HCT116 (cell line): ENCODE data around the gene UBE2H. TPM values are rescaled to one million over a fixed set of nuclear protein-coding genes. Genes with fewer than 3 reads are reported as not detected.

Source experiments
- ATAC-seq: fragments of 200-7000 bp; cut with Tn5 transposase; 2 replicates; pipeline ENCODE4 v1.9.1; 2020; ENCODE audit warnings: mild to moderate bottlenecking, moderate library complexity
- BruUV-seq: library from RNA; stranded (reverse); fragments of 400-500 nt; replicated peaks from 2 replicates; lab custom pipeline; 2021; lab: Mats Ljungman, UMichigan
- CTCF ChIA-PET: fragments of 300-600 bp; sonication (Branson Sonifier 250); formaldehyde crosslinking; loops from one replicate; lab custom pipeline; 2021; ENCODE audit warnings: antibody characterized with exemption; lab: Charles Lee
- POLR2A ChIA-PET: fragments of 300-600, 350-600 bp; sonication (Branson Sonifier 250); formaldehyde crosslinking; loops from one replicate; lab custom pipeline; 2021; ENCODE audit warnings: antibody characterized with exemption; lab: Charles Lee
- RAD21 ChIA-PET, 2 experiments: fragments of 300-600 bp; sonication (Branson Sonifier 250); formaldehyde crosslinking; loops; one replicate each; lab custom pipeline; 2023; ENCODE audit warnings: low total read pairs in 2 of 2; ENCODE audit not compliant: uncharacterized antibody in 2 of 2, unreplicated experiment in 2 of 2, low non-redundant PET in 1 of 2; lab: Charles Lee
- DNase-seq: peaks from one replicate; pipeline ENCODE4 v3.0.0-alpha.2; 2010; ENCODE audit warnings: low read depth, low spot score
- H2AFZ ChIP-seq: fragments of 200-600 bp; shearing (Covaris generic), sonication (generic); 2 replicates; pipeline ENCODE4 v1.6.1; 2017; ENCODE audit warnings: low read depth, mixed run types, mixed read lengths, antibody characterized with exemption, low read length; ENCODE audit not compliant: poor library complexity, severe bottlenecking
- H3K27ac ChIP-seq: 2 replicates; pipeline ENCODE4 v1.5.1; 2012; ENCODE audit warnings: low read depth, low read length
- H3K27me3 ChIP-seq: fragments of 200-600 bp; sonication (generic); 2 replicates; pipeline ENCODE4 v1.6.1; 2016; ENCODE audit warnings: mixed run types, low read length, mixed read lengths; ENCODE audit not compliant: insufficient read depth
- H3K36me3 ChIP-seq, 2 experiments: fragments of 200-500 bp in 1 of 2; fragments of 200-600 bp in 1 of 2; sonication (Bioruptor generic) in 1 of 2; sonication (generic) in 1 of 2; 2 replicates each; pipeline versions ENCODE4 v1.5.1 to v1.6.1; 2014 to 2016; ENCODE audit warnings: low read length in 2 of 2, inconsistent platforms in 1 of 2, mixed read lengths in 1 of 2, mixed run types in 1 of 2; ENCODE audit not compliant: insufficient read depth in 2 of 2, control insufficient read depth in 1 of 2
- H3K4me1 ChIP-seq, 2 experiments: fragments of 200-600 bp in 1 of 2; sonication (generic) in 1 of 2; 2 replicates each; pipeline versions ENCODE4 v1.5.1 to v1.6.1; 2012 to 2017; ENCODE audit warnings: low read length in 2 of 2, inconsistent platforms in 1 of 2, mild to moderate bottlenecking in 1 of 2, mixed read lengths in 1 of 2, mixed run types in 1 of 2, moderate library complexity in 1 of 2; ENCODE audit not compliant: insufficient read depth in 2 of 2, control insufficient read depth in 1 of 2
- H3K4me2 ChIP-seq: fragments of 200-600 bp; sonication (generic); 2 replicates; pipeline ENCODE4 v1.6.1; 2017; ENCODE audit warnings: mixed run types, low read length, mixed read lengths
- H3K4me3 ChIP-seq, 2 experiments: fragments of 200-600 bp in 1 of 2; sonication (generic) in 1 of 2; replicated peaks in 1 of 2; 2 replicates each; pipeline ENCODE4 v1.5.1; 2011 to 2016; ENCODE audit warnings: low read length in 2 of 2, control low read depth in 1 of 2, low read depth in 1 of 2, mild to moderate bottlenecking in 1 of 2, mixed read lengths in 1 of 2, mixed run types in 1 of 2
- H3K79me2 ChIP-seq: fragments of 200-600 bp; sonication (generic); 2 replicates; pipeline ENCODE4 v1.6.1; 2017; ENCODE audit warnings: mild to moderate bottlenecking, mixed run types, low read length, moderate library complexity, mixed read lengths; ENCODE audit not compliant: insufficient read depth
- H3K9ac ChIP-seq: fragments of 200-600 bp; sonication (generic); 2 replicates; pipeline ENCODE4 v1.6.1; 2016; ENCODE audit warnings: low read length, mixed read lengths
- H3K9me2 ChIP-seq: fragments of 200-600 bp; sonication (generic), shearing (Covaris generic); 2 replicates; pipeline ENCODE4 v1.6.1; 2017; ENCODE audit warnings: mixed run types, mild to moderate bottlenecking, moderate library complexity; ENCODE audit not compliant: insufficient read depth
- H3K9me3 ChIP-seq, 2 experiments: fragments of 200-500 bp in 1 of 2; fragments of 200-600 bp in 1 of 2; sonication (Bioruptor generic) in 1 of 2; sonication (generic) in 1 of 2; 2 replicates each; pipeline ENCODE4 v1.6.1; 2014 to 2017; ENCODE audit warnings: low read length in 2 of 2, mixed read lengths in 2 of 2, inconsistent platforms in 1 of 2, low read depth in 1 of 2, mild to moderate bottlenecking in 1 of 2, mixed run types in 1 of 2, moderate library complexity in 1 of 2; ENCODE audit not compliant: control insufficient read depth in 1 of 2, insufficient read depth in 1 of 2
- H4K20me1 ChIP-seq: fragments of 200-600 bp; sonication (generic), shearing (Covaris generic); 2 replicates; pipeline ENCODE4 v1.6.1; 2017; ENCODE audit warnings: mixed run types, mild to moderate bottlenecking, moderate library complexity; ENCODE audit not compliant: insufficient read depth
- CEBPB ChIP-seq: IDR thresholded peaks from 2 replicates; pipeline ENCODE4 v1.6.1; 2012; ENCODE audit warnings: low read depth
- EGR1 ChIP-seq: IDR thresholded peaks from 2 replicates; pipeline ENCODE4 v1.6.1; 2012; ENCODE audit warnings: low read depth
- ELF1 ChIP-seq: IDR thresholded peaks from 2 replicates; pipeline ENCODE4 v1.6.1; 2012; ENCODE audit warnings: low read depth, borderline replicate concordance
- FOSL1 ChIP-seq: IDR thresholded peaks from 2 replicates; pipeline ENCODE4 v1.6.1; 2012; ENCODE audit warnings: low read depth
- JUND ChIP-seq: IDR thresholded peaks from 2 replicates; pipeline ENCODE4 v1.6.1; 2012
- POLR2A ChIP-seq: IDR thresholded peaks from 2 replicates; pipeline ENCODE4 v1.7.0; 2011; ENCODE audit warnings: borderline replicate concordance; ENCODE audit not compliant: insufficient read depth, insufficient read length; ENCODE audit errors: extremely low read depth
- POLR2AphosphoS5 ChIP-seq: IDR thresholded peaks from 2 replicates; pipeline ENCODE4 v1.6.1; 2011; ENCODE audit warnings: mild to moderate bottlenecking, low read depth, low read length, moderate library complexity
- RAD21 ChIP-seq: IDR thresholded peaks from 2 replicates; pipeline ENCODE4 v1.6.1; 2012; ENCODE audit warnings: low read depth, mild to moderate bottlenecking
- SP1 ChIP-seq: IDR thresholded peaks from 2 replicates; pipeline ENCODE4 v1.6.1; 2012; ENCODE audit warnings: low read depth
- SRF ChIP-seq: IDR thresholded peaks from 2 replicates; pipeline ENCODE4 v1.6.1; 2012; ENCODE audit warnings: low read depth
- TCF7L2 ChIP-seq: IDR thresholded peaks from 2 replicates; pipeline ENCODE4 v1.7.0; 2011; ENCODE audit warnings: borderline replicate concordance, inconsistent platforms; ENCODE audit not compliant: insufficient read depth, insufficient read length; ENCODE audit errors: extremely low read depth
- YY1 ChIP-seq: IDR thresholded peaks from 2 replicates; pipeline ENCODE4 v1.6.1; 2011; ENCODE audit warnings: low read length, low read depth, moderate library complexity, mild to moderate bottlenecking; ENCODE audit not compliant: insufficient replicate concordance; ENCODE audit errors: extremely low read depth
- intact Hi-C: fragments of 100-400 bp; cut with micrococcal nuclease; formaldehyde crosslinking; loops from 2 replicates; pipeline ENCODE4 v1.10.0; 2022
- total RNA-seq: library from RNA; stranded (reverse); gene quantifications from one replicate; pipeline ENCODE4 v1.2.1, GENCODE V29; 2021; ENCODE audit not compliant: unreplicated experiment
- TF ChIP-seq, protein P1 (sequence below), 3 experiments: fragments of 200-600 bp in 1 of 3; sonication (generic) in 1 of 3; IDR thresholded peaks in 2 of 3; conservative IDR thresholded peaks in 1 of 3; 2 replicates each; pipeline ENCODE4 v1.5.1; 2012 to 2017; ENCODE audit warnings: low read depth in 2 of 3, low read length in 2 of 3, antibody characterized with exemption in 1 of 3, borderline replicate concordance in 1 of 3, control low read depth in 1 of 3, mild to moderate bottlenecking in 1 of 3, mixed read lengths in 1 of 3, mixed run types in 1 of 3, moderate library complexity in 1 of 3; ENCODE audit not compliant: insufficient read depth in 1 of 3

Gene UBE2H
- total RNA-seq, 1 experiment from 2014 or later = 117 TPM

DNA sequence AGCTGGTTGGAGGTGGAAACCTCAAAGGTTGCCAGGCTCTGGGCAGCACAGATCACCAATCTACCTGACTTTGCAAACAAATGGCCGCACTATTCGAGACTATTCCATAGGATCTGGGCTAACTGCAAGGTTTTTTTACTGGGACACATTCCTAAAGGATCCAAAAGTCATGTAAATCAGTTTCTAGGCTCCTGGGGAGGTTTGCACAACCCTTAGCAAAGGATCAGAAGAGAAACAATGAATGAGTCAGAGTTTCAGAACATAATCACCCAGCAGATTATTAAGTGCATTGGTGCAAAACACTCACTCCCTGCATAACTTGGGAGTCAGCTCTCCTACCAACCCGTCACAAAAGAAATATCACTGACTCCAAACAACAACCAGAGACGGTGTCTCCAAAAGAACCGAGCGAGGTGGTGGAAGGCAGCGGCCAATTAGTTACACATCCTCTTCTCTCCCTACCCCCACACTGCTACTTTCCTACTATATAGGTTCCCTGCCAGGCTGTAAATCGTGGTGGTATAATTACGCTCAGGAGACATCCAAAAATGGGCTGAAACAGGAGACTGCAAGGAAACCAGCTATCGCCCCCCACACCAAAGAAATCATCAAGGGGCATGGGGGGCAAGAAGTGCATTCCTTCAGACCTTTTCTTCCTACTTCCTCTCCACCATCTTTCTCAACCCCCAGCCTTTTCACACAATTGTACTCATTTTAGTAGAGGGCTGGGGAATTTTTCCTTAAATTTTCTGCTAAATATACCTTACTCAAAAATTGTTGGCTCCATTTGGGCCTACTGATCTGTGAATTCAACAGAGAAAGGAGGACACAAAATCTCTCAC, 3.2 kb downstream of the UBE2H start:
- H3K27ac ChIP-seq = peak overlapping the region; percentile 81
- peak; percentile 32 for ATAC-seq
- TSS peak; percentile 89 for BruUV-seq
- peak overlapping the region; percentile 77 to 87 for H3K4me3 ChIP-seq
- peaks cover 12% of the 10 kb centered on the region for H4K20me1 ChIP-seq
- ChIA-PET POLR2A (interaction anchor here (0.6 to 1.7 kb wide), 6 partner anchors 9 to 173 kb away, joined by 3 to 12 read pairs (median 4); no protein-coding TSS in a partner anchor), CTCF (interaction anchor here (0.7 to 1.9 kb wide), 3 partner anchors 60 to 125 kb away, joined by 3 to 8 read pairs (median 4); no protein-coding TSS in a partner anchor), RAD21 (no interaction called here)
- DNase-seq = peak; percentile 40
- no peaks in the 10 kb centered on the region for H3K9me3 ChIP-seq
- H3K9me2 ChIP-seq = no peaks in the 10 kb centered on the region
- TF ChIP-seq ELF1 = no peak
- TF ChIP-seq CEBPB = peak; percentile 10; the same call in 1 of the 2 replicates
- H3K79me2 ChIP-seq = peaks cover 82% of the 10 kb centered on the region
- peaks cover 3 to 6% of the 10 kb centered on the region in 2 experiments; a peak in 2 of 4 replicates for H3K36me3 ChIP-seq
- peak overlapping the region; percentile 88 for H3K4me2 ChIP-seq
- no peaks in the 10 kb centered on the region for H3K27me3 ChIP-seq
- H2AFZ ChIP-seq = no peak overlapping the region
- H3K4me1 ChIP-seq = peaks cover 41 to 48% of the 10 kb centered on the region in 2 experiments
- intact Hi-C loops = loop anchor here (1.0 to 5.0 kb wide), 3 partner anchors 61 to 337 kb away; partner anchors contain the start of gene NRF1
- peak overlapping the region; percentile 89 for H3K9ac ChIP-seq

DNA sequence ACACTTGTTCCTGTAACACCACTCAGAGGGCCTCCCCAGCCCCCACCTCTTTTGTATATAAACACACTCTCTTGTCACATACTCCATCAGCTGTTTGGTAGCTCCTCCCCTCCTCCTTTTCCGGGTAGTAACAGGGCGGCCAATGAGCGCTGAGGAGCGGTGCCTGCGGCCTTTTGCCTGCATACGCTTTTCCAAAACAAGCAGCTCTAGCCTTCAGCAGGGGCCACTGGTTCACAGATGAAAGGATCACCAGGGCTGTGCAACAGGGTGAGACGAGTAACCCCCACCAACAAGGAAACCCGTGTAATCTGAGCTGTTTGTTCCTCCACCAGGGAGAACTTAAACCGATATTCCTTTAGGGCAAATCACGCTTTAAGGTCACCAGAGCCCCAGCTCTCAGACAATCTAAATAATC, 3.9 kb downstream of the UBE2H start:
- peaks cover 44 to 48% of the 10 kb centered on the region in 2 experiments for H3K4me1 ChIP-seq
- H3K4me2 ChIP-seq = peak overlapping the region; percentile 88
- H3K79me2 ChIP-seq = peaks cover 89% of the 10 kb centered on the region
- no peaks in the 10 kb centered on the region for H3K9me2 ChIP-seq
- H3K27ac ChIP-seq = peak overlapping the region; percentile 81
- peaks cover 3 to 6% of the 10 kb centered on the region in 2 experiments; a peak in 2 of 4 replicates for H3K36me3 ChIP-seq
- H3K4me3 ChIP-seq = peak overlapping the region; percentile 77 to 87
- intact Hi-C loops = loop anchor here (1.0 to 5.0 kb wide), 2 partner anchors 61 to 337 kb away; partner anchors contain the start of gene NRF1
- H3K27me3 ChIP-seq = no peaks in the 10 kb centered on the region
- POLR2A ChIA-PET = interaction anchor here (0.6 to 1.7 kb wide), 7 partner anchors 10 to 173 kb away, joined by 3 to 12 read pairs (median 3); no protein-coding TSS in a partner anchor
- RAD21 ChIA-PET = no interaction called here
- BruUV-seq = no TSS peak
- ATAC-seq = peak; percentile 77
- CTCF ChIA-PET = interaction anchor here (0.7 to 1.9 kb wide), 3 partner anchors 61 to 125 kb away, joined by 3 to 8 read pairs (median 4); no protein-coding TSS in a partner anchor
- H3K9me3 ChIP-seq = no peaks in the 10 kb centered on the region
- H3K9ac ChIP-seq = peak overlapping the region; percentile 89
- H2AFZ ChIP-seq = no peak overlapping the region
- DNase-seq = peak; percentile 86
- peaks cover 15% of the 10 kb centered on the region for H4K20me1 ChIP-seq
- peak; percentile 43; the same call in 1 of the 2 replicates for TF ChIP-seq POLR2AphosphoS5
- TF ChIP-seq RAD21 = peak; percentile 37; the same call in 1 of the 2 replicates
- TF ChIP-seq YY1 = no peak
- TF ChIP-seq, protein P1, sequence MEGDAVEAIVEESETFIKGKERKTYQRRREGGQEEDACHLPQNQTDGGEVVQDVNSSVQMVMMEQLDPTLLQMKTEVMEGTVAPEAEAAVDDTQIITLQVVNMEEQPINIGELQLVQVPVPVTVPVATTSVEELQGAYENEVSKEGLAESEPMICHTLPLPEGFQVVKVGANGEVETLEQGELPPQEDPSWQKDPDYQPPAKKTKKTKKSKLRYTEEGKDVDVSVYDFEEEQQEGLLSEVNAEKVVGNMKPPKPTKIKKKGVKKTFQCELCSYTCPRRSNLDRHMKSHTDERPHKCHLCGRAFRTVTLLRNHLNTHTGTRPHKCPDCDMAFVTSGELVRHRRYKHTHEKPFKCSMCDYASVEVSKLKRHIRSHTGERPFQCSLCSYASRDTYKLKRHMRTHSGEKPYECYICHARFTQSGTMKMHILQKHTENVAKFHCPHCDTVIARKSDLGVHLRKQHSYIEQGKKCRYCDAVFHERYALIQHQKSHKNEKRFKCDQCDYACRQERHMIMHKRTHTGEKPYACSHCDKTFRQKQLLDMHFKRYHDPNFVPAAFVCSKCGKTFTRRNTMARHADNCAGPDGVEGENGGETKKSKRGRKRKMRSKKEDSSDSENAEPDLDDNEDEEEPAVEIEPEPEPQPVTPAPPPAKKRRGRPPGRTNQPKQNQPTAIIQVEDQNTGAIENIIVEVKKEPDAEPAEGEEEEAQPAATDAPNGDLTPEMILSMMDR (IDR thresholded peaks at IDR 0.05 in 2 of 3, conservative IDR thresholded peaks at IDR 0.05 in 1 of 3; ENCODE audit: borderline replicate concordance in 1 of 3, insufficient read depth in 1 of 3, low read depth in 2 of 3, low read length in 2 of 3) = no peak
- TF ChIP-seq FOSL1 = peak; percentile 4; the same call in 1 of the 2 replicates
- no peak for TF ChIP-seq TCF7L2
- TF ChIP-seq EGR1 = no peak
- 0 out of 2 replicates have a peak, but pooled peaks have one; percentile 21 for TF ChIP-seq SRF
- peak; percentile 81 for TF ChIP-seq SP1
- TF ChIP-seq JUND = peak; percentile 21; the same call in 1 of the 2 replicates
- TF ChIP-seq POLR2A = no peak
